Mesenchymal stem cell (in vitro differentiated cells and primary cell): Measurements from ENCODE around the gene SERPINI1.

ENCODE experiments used
- DNase-seq: peaks from one replicate; pipeline ENCODE4 v3.0.0-alpha.2; 2013
- H2AFZ ChIP-seq: one replicate; pipeline ENCODE4 v1.6.1; 2013; ENCODE audit warnings: low read depth, mild to moderate bottlenecking, control low read depth, inconsistent platforms, low read length, moderate library complexity
- H2AK5ac ChIP-seq: 2 replicates; pipeline ENCODE4 v1.6.1; 2013; ENCODE audit warnings: low read length, moderate library complexity, mild to moderate bottlenecking, inconsistent platforms; ENCODE audit not compliant: severe bottlenecking
- H2BK120ac ChIP-seq: one replicate; pipeline ENCODE4 v1.6.1; 2013; ENCODE audit warnings: low read depth, mild to moderate bottlenecking, inconsistent platforms, low read length, moderate library complexity
- H2BK12ac ChIP-seq, 2 experiments: one replicate each; pipeline ENCODE4 v1.6.1; 2013; ENCODE audit warnings: inconsistent platforms in 2 of 2, low read length in 2 of 2, mild to moderate bottlenecking in 2 of 2, moderate library complexity in 2 of 2, control low read depth in 1 of 2
- H2BK15ac ChIP-seq: one replicate; pipeline ENCODE4 v1.6.1; 2013; ENCODE audit warnings: mild to moderate bottlenecking, low read depth, inconsistent platforms; ENCODE audit not compliant: poor library complexity, severe bottlenecking
- H2BK5ac ChIP-seq: 2 replicates; pipeline ENCODE4 v1.6.1; 2013; ENCODE audit warnings: low read depth, mild to moderate bottlenecking, low read length, control low read depth, inconsistent platforms; ENCODE audit not compliant: poor library complexity, severe bottlenecking
- H3K14ac ChIP-seq, 2 experiments: one replicate each; pipeline ENCODE4 v1.6.1; 2013; ENCODE audit warnings: inconsistent platforms in 2 of 2, low read length in 2 of 2, control low read depth in 1 of 2, mild to moderate bottlenecking in 1 of 2, moderate library complexity in 1 of 2
- H3K18ac ChIP-seq, 2 experiments: one replicate each; pipeline ENCODE4 v1.6.1; 2013; ENCODE audit warnings: inconsistent platforms in 2 of 2, low read length in 2 of 2, control low read depth in 1 of 2, low read depth in 1 of 2, mild to moderate bottlenecking in 1 of 2
- H3K23ac ChIP-seq, 2 experiments: one replicate each; pipeline ENCODE4 v1.6.1; 2013; ENCODE audit warnings: inconsistent platforms in 2 of 2, low read length in 2 of 2, mild to moderate bottlenecking in 2 of 2, moderate library complexity in 2 of 2, control low read depth in 1 of 2
- H3K27ac ChIP-seq: 2 replicates; pipeline ENCODE4 v1.5.1; 2013; ENCODE audit warnings: mild to moderate bottlenecking, moderate library complexity, low read length, control low read depth, inconsistent platforms; ENCODE audit not compliant: poor library complexity, severe bottlenecking
- H3K27me3 ChIP-seq, 2 experiments: 2 replicates each; pipeline versions ENCODE4 v1.6.1 to v1.7.0; 2013; ENCODE audit warnings: low read length in 2 of 2, mild to moderate bottlenecking in 2 of 2, moderate library complexity in 2 of 2, control low read depth in 1 of 2, inconsistent platforms in 1 of 2; ENCODE audit not compliant: control insufficient read depth in 1 of 2, insufficient read depth in 1 of 2
- H3K36me3 ChIP-seq, 2 experiments: 2 replicates each; pipeline versions ENCODE4 v1.6.1 to v1.7.0; 2013; ENCODE audit warnings: low read length in 2 of 2, control low read depth in 1 of 2, inconsistent platforms in 1 of 2, low read depth in 1 of 2, mild to moderate bottlenecking in 1 of 2; ENCODE audit not compliant: insufficient read depth in 2 of 2, control insufficient read depth in 1 of 2
- H3K4ac ChIP-seq, 2 experiments: one replicate each; pipeline ENCODE4 v1.6.1; 2013; ENCODE audit warnings: inconsistent platforms in 2 of 2, low read length in 2 of 2, mild to moderate bottlenecking in 2 of 2, moderate library complexity in 2 of 2, control low read depth in 1 of 2, low read depth in 1 of 2
- H3K4me1 ChIP-seq: 2 replicates; pipeline ENCODE4 v1.6.1; 2013; ENCODE audit warnings: low read depth, low read length, control low read depth; ENCODE audit not compliant: control insufficient read depth, insufficient read depth
- H3K4me2 ChIP-seq: 2 replicates; pipeline ENCODE4 v1.6.1; 2013; ENCODE audit warnings: low read length, mild to moderate bottlenecking, inconsistent platforms; ENCODE audit not compliant: poor library complexity, severe bottlenecking
- H3K4me3 ChIP-seq, 2 experiments: 2 replicates each; pipeline versions ENCODE4 v1.5.1 to v1.7.0; 2013; ENCODE audit warnings: low read length in 2 of 2, mild to moderate bottlenecking in 2 of 2, control low read depth in 1 of 2, low read depth in 1 of 2; ENCODE audit not compliant: insufficient read depth in 1 of 2
- H3K79me1 ChIP-seq: replicated peaks from 2 replicates; pipeline ENCODE4 v1.6.1; 2013; ENCODE audit warnings: mild to moderate bottlenecking, control low read depth, low read length, inconsistent platforms; ENCODE audit not compliant: poor library complexity, severe bottlenecking
- H3K9ac ChIP-seq: 2 replicates; pipeline ENCODE4 v1.7.0; 2013; ENCODE audit warnings: mild to moderate bottlenecking, low read length, moderate library complexity
- H3K9me3 ChIP-seq: 2 replicates; pipeline ENCODE4 v1.7.0; 2013; ENCODE audit warnings: mild to moderate bottlenecking, low read length; ENCODE audit not compliant: control insufficient read depth
- H4K8ac ChIP-seq: one replicate; pipeline ENCODE4 v1.6.1; 2013; ENCODE audit warnings: inconsistent platforms, mild to moderate bottlenecking, low read length, moderate library complexity
- H4K91ac ChIP-seq: one replicate; pipeline ENCODE4 v1.6.1; 2013; ENCODE audit warnings: mild to moderate bottlenecking, low read length, inconsistent platforms
- WGBS: methylation state at CpG from one replicate; pipeline ENCODE4 v1.1.7; 2013; ENCODE audit warnings: mixed read lengths; 5-methylcytosine and 5-hydroxymethylcytosine counted together

The SERPINI1 gene

DNA sequence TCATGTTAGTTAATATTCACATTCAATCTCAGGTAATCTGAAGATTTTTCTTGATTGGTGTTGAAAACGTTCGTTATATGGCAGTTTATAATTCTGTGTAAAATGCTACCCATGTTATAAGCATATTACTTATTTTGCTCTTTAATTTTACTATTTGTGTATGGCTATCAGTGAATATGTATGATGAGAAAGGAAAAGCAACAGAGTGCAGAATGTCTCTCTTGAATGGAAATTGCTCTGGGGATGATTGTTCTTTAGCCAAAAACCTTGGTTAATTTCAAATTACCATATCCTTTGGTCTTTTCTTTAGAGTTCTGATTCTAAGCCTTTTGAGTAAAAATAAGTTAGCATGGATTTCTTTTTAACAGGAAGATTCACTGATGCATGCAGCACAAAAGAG is 2.5 kb downstream of the SERPINI1 start:
- WGBS = no CpG with 5 or more reads among the region's 2 CpGs
- Histone ChIP-seq H3K36me3 (no peaks in the 10 kb centered on the region), H4K91ac (no peak overlapping the region), H3K79me1 (peaks cover 10% of the 10 kb centered on the region), H3K4me1 (no peaks in the 10 kb centered on the region), H3K23ac (no peak overlapping the region), H3K9ac (no peak overlapping the region), H2BK5ac (no peak overlapping the region), H2AFZ (no peak overlapping the region), H3K18ac (no peak overlapping the region), H3K27me3 (no peaks in the 10 kb centered on the region), H2AK5ac (no peak overlapping the region), H3K4ac (no peak overlapping the region), H3K27ac (no peak overlapping the region), H3K9me3 (no peaks in the 10 kb centered on the region), H4K8ac (no peak overlapping the region), H2BK120ac (no peak overlapping the region), H2BK15ac (no peak overlapping the region), H3K4me2 (no peak overlapping the region), H3K14ac (no peak overlapping the region), H3K4me3 (no peak overlapping the region), H2BK12ac (no peak overlapping the region)
- DNase-seq = no peak

DNA sequence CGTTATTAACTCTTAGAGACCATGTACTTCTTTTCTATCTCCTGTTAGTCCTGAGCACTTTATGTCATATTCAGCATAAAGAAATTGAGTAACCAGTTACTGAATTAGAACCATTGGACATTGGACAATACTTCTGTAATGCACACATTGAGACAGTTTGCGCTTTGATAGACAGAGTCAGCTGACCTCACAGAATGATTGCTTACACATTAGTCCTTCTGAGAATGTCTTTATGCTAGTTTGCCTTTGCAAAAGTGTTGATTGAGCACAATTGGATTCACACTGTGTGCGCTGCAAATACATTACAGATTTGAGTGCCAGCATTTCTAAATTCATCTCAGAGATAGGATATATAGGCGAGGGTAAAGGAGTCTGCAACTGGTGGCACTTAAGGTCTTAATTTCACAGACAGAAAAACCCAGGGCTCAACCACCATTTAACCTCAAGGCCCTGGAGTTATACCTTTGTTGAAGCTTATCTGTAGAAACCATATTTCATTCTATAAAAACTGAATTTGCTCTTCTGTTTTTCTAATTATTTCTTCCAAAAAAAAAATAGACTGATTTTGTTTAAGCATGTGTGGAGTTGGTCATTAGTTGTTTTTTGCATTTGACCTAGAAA is 3.8 kb downstream of the SERPINI1 start:
- no peak overlapping the region for H3K4ac ChIP-seq
- H3K4me1 ChIP-seq = no peaks in the 10 kb centered on the region
- H2BK5ac ChIP-seq = no peak overlapping the region
- no peak overlapping the region for H3K14ac ChIP-seq
- no peaks in the 10 kb centered on the region for H3K27me3 ChIP-seq
- H3K79me1 ChIP-seq = peaks cover 10% of the 10 kb centered on the region
- DNase-seq = no peak
- H3K23ac ChIP-seq = no peak overlapping the region
- H3K18ac ChIP-seq = no peak overlapping the region
- no peak overlapping the region for H3K27ac ChIP-seq
- H4K91ac ChIP-seq = no peak overlapping the region
- H2BK12ac ChIP-seq = no peak overlapping the region
- H3K36me3 ChIP-seq = no peaks in the 10 kb centered on the region
- H2AK5ac ChIP-seq = no peak overlapping the region
- no peak overlapping the region for H3K9ac ChIP-seq
- no peak overlapping the region for H2BK15ac ChIP-seq
- H2AFZ ChIP-seq = no peak overlapping the region
- H3K4me2 ChIP-seq = no peak overlapping the region
- no peak overlapping the region for H3K4me3 ChIP-seq
- H2BK120ac ChIP-seq = no peak overlapping the region
- H3K9me3 ChIP-seq = no peaks in the 10 kb centered on the region
- 100% methylated on average over 2 of the region's 4 CpGs for WGBS
- no peak overlapping the region for H4K8ac ChIP-seq

DNA sequence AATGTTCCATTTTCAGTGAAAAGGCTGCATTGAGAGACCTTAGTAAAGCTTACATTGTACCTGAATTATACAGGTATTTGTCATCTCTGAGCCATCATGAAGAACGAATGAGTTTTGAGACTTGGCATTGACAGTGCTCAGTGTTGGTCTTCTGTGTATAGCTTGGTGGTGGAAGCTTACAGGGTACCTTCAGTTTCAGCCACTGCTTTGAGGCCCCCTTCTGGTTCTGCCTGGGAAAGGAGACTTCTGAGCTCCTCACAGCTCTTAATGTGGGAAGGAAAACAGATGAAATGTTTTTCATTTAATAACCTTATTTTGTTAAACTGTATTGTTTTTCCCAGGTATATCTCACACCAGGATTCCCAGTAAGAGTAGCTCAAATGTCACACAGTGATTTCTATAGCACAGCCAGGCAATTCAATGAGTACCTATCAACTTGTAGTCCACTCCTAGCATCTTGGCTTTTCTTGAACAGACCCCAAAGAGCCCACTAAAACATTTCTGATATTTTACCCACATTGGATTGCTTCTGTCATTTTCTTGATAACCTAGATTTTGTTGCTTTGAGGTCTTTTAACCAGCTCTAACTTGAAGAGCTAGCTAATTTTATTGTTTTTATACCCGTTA is 5.6 kb downstream of the SERPINI1 start:
- no peak overlapping the region for H2AK5ac ChIP-seq
- no peak overlapping the region for H4K91ac ChIP-seq
- no peak overlapping the region for H4K8ac ChIP-seq
- no peak overlapping the region for H2BK5ac ChIP-seq
- H3K18ac ChIP-seq = no peak overlapping the region
- no peak overlapping the region for H3K9ac ChIP-seq
- H3K4me1 ChIP-seq = no peaks in the 10 kb centered on the region
- H3K4me3 ChIP-seq = no peak overlapping the region
- H3K27ac ChIP-seq = no peak overlapping the region
- H3K4ac ChIP-seq = no peak overlapping the region
- H2BK15ac ChIP-seq = no peak overlapping the region
- no peaks in the 10 kb centered on the region for H3K9me3 ChIP-seq
- H3K36me3 ChIP-seq = no peaks in the 10 kb centered on the region
- no peak overlapping the region for H3K14ac ChIP-seq
- peaks cover 9% of the 10 kb centered on the region for H3K79me1 ChIP-seq
- DNase-seq = peak; percentile 57
- H2BK12ac ChIP-seq = no peak overlapping the region
- H3K4me2 ChIP-seq = no peak overlapping the region
- no peak overlapping the region for H2AFZ ChIP-seq
- WGBS = 53% methylated on average over 2 of the region's 2 CpGs
- H3K27me3 ChIP-seq = no peaks in the 10 kb centered on the region
- H2BK120ac ChIP-seq = no peak overlapping the region
- H3K23ac ChIP-seq = no peak overlapping the region

DNA sequence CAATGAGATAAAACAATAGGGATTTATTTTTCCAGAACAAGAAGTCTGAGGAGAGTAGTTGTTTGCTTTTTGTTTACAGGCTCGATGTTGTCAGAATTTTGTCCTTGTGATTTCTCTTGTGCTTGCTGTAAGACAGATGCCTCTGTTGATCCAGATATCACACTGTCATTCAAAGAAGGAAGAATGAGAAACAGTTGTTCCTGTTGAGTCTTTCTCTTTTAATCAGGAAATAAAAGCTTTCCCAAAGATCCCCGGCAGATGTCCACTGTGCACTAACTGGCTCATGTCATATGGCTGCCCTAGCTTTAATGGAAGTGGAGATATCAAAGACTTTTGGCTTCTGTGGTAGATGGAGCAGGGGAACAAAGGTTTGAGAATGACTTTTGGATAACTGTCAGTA is 6.8 kb downstream of the SERPINI1 start:
- Histone ChIP-seq H3K36me3 (no peaks in the 10 kb centered on the region), H3K14ac (no peak overlapping the region), H3K18ac (no peak overlapping the region), H4K91ac (no peak overlapping the region), H2BK5ac (no peak overlapping the region), H3K4me3 (no peak overlapping the region), H3K27me3 (no peaks in the 10 kb centered on the region), H3K79me1 (peaks cover 6% of the 10 kb centered on the region), H2BK12ac (no peak overlapping the region), H3K9me3 (no peaks in the 10 kb centered on the region), H2AFZ (no peak overlapping the region), H4K8ac (no peak overlapping the region), H3K23ac (no peak overlapping the region), H2BK120ac (no peak overlapping the region), H3K4ac (no peak overlapping the region), H3K4me1 (no peaks in the 10 kb centered on the region), H3K9ac (no peak overlapping the region), H2AK5ac (no peak overlapping the region), H2BK15ac (no peak overlapping the region), H3K27ac (no peak overlapping the region), H3K4me2 (no peak overlapping the region)
- WGBS = 100% methylated on average over 2 of the region's 2 CpGs
- DNase-seq = no peak
